GM19463 (cell line): ENCODE results near the gene LIMS1.
"Not testable (repeated sequence)": the region's sequence is repeated elsewhere in the genome, so short reads cannot be mapped to it uniquely, and the experiment has no call there.

ENCODE experiments used
- ATAC-seq: cut with Tn5 transposase; IDR thresholded peaks from one replicate; pipeline ENCODE4 v1.9.1; 2021; ENCODE audit warnings: mild to moderate bottlenecking, moderate library complexity; ENCODE audit not compliant: unreplicated experiment

The LIMS1 gene

DNA sequence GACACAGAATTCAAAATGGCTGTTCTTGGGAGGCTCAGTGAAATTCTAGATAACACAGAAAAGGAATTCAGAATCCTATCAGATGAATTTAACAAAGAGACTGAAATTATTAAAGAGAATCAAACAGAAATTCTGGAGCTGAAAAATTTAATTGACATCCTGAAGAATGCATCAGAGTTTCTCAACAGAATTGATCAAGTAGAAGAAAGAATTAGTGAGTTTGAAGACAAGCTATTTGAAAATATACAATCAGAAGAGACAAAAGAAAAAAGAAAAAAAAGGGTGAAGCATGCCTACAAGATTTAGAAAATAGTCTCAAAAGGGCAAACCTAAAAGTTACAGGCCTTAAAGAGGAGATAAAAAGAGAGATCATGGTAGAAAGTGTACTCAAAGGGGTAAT is 173.0 kb downstream of the LIMS1 start:
- no peak for ATAC-seq

DNA sequence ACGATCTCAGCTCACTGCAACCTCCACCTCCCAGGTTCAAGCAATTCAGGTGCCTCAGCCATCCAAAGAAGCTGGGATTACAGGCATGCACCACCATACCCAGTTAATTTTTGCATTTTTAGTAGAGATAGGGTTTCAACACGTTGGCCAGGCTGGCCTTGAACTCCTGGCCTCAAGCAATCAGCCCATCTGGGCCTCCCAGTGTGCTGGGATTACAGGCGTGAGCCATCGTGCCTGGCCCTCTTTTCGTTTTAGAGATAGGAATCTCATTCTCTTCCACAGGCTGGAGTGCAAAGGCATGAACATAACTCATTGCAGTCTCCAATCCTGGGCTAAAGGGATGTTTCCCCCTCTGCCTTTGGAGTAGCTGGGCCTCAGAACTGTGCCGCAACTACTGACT is 182.7 kb downstream of the LIMS1 start:
- ATAC-seq, result not testable (repeated sequence)

DNA sequence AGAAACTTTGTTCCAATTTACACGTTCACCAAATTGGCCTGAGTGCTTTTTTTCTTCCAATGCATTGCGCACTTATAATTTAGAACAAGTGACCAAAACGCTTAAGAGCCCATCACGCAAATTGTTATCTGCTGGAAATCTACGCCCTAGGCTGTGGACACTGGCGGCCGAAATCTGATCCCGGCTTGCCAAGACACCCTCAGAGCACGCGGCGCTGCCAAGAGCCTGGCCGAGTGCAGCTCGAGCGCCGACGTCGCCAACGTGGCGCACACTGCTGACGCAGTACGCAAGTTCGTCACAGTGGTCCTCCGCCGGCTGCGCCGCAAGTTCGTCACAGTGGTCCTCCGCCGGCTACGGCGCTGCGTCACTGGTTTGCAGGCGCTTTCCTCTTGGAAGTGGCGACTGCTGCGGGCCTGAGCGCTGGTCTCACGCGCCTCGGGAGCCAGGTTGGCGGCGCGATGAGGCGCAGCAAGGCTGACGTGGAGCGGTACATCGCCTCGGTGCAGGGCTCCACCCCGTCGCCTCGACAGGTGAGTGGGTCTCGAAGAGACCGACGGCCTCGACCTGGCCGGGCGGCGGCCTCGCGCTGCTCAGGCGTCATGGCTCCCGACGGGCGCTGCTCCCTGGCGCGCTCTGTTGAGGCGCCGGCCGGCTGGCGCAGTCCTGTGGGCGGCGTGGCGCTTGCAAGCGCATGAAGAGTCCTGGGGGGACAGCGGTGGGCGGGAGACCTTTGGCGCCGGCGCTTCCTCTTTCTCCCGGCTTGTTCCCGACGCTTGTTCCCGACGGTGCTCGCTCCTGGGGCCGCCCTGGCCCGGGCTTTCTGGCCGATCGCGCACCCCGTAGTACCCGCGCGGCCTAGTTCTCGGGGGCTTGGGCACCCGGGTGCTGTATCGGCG is 185.1 kb downstream of the LIMS1 start, which contains the start of gene RANBP2:
Gene RANBP2 (plus strand): TSS at position 334 of the 896 bp plus-strand sequence. CDS start 125 bp downstream, at position 459.
- peak; percentile 96 for ATAC-seq

DNA sequence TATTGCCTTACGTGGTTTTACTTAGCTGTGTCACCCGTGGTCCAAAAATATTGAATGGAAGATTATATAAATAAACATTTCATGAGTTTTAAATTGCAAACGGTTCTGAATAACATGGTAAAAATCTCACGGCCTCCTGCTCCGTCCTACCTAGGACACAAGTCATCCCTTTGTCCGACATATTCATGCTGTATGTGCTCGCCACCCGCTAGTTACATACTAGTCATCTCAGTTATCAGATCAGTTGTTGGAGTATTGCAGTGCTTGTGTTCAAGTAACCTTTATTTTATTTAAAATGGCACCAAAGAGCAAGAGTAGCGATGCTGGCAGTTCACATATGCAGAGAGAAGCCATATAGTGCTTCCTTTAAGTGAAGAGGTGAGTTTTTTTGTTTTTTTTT is 191.8 kb downstream of the LIMS1 start:
- ATAC-seq, result not testable (repeated sequence)

DNA sequence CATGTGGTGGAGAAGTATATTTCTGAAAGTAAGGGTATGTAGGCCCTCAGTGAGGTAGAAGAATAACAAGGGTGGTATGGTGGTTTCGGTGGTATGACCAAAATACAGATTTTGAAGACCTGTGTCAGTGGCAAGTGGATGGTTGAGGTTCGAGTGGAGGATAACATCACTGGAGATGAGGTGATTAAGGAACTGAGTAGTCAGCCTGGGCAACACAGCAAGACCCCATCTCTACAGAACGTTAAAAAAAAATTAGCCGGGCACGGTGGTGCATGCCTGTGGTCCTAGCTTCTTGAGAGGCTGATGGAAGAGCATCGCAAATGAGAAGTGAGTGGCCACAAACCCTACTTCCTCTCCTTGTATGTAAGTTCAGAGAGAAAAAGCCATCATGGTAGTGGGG is 200.4 kb downstream of the LIMS1 start:
- ATAC-seq, result not testable (repeated sequence)
